Lower lobe of right lung (tissue), 2 donors: ENCODE results near the gene TIMD4. TPM values are rescaled to one million over a fixed set of nuclear protein-coding genes. Genes with fewer than 3 reads are reported as not detected.
"Not testable (repeated sequence)": the region's sequence is repeated elsewhere in the genome, so short reads cannot be mapped to it uniquely, and the experiment has no call there.

ENCODE experiments used
- ATAC-seq, 2 donors: fragments of 200-7000 bp; cut with Tn5 transposase; one replicate each; pipeline ENCODE4 v1.9.1; 2020 to 2022; ENCODE audit warnings: mild to moderate bottlenecking in 2 of 2, moderate library complexity in 2 of 2
- DNase-seq: peaks from one replicate; pipeline ENCODE4 v3.0.0-alpha.2; 2020
- H3K27ac ChIP-seq: fragments of 200-600 bp; one replicate; pipeline ENCODE4 v1.8.0; 2022
- H3K27me3 ChIP-seq: fragments of 200-600 bp; one replicate; pipeline ENCODE4 v1.8.0; 2022; ENCODE audit warnings: low read depth
- H3K36me3 ChIP-seq: fragments of 200-600 bp; one replicate; pipeline ENCODE4 v1.8.0; 2022; ENCODE audit warnings: mild to moderate bottlenecking
- H3K4me1 ChIP-seq: fragments of 200-600 bp; one replicate; pipeline ENCODE4 v1.8.0; 2022
- H3K4me3 ChIP-seq: fragments of 200-600 bp; one replicate; pipeline ENCODE4 v1.8.0; 2022; ENCODE audit warnings: mild to moderate bottlenecking
- H3K9me3 ChIP-seq: fragments of 200-600 bp; one replicate; pipeline ENCODE4 v1.8.0; 2022
- intact Hi-C: fragments of 100-400 bp; cut with DNase I; formaldehyde crosslinking; loops from one replicate; pipeline ENCODE4 v1.11.0; 2022
- total RNA-seq: library from RNA; stranded (reverse); fragmentation: NEBNext Ultra II Directional; extraction: Animal tissue kit (Norgen Biotek cat#: 25700); gene quantifications from one replicate; pipeline ENCODE4 v1.2.1, GENCODE V29; 2021
- TF ChIP-seq, protein P1 (sequence below): fragments of 200-600 bp; IDR thresholded peaks from one replicate; pipeline ENCODE4 v1.8.0; 2022; ENCODE audit warnings: antibody characterized with exemption, mild to moderate bottlenecking
- donor health status: DM: no; HTN: yes; CAD: no; lungs with severe emphysema.

The TIMD4 gene
- total RNA-seq, 1 donor from 2014 or later = not detected

DNA sequence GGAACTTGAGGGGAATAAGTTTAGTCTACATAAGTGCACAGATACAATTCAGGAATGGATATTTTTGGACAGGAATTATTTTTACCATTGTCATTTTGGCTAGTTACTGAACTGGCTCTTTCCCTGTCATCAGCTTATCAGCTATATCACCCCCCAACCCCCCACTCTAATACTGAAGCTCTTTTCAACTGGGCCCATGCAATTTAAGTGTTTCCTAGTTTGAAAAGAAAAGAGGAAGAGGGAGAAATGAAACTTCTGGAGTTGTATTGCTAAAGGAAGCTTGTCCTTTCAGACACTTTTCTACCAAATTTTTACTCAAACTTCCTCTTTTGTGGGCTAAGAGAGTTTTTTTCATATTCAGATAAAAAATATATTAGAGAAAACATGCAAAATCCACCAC, 18.5 kb upstream of the TIMD4 start:
- Histone ChIP-seq H3K36me3 (no peaks in the 10 kb centered on the region), H3K4me1 (no peaks in the 10 kb centered on the region), H3K27ac (no peak overlapping the region), H3K27me3 (no peaks in the 10 kb centered on the region), H3K9me3 (no peaks in the 10 kb centered on the region), H3K4me3 (no peak overlapping the region)
- no peak for DNase-seq
- TF ChIP-seq, protein P1, sequence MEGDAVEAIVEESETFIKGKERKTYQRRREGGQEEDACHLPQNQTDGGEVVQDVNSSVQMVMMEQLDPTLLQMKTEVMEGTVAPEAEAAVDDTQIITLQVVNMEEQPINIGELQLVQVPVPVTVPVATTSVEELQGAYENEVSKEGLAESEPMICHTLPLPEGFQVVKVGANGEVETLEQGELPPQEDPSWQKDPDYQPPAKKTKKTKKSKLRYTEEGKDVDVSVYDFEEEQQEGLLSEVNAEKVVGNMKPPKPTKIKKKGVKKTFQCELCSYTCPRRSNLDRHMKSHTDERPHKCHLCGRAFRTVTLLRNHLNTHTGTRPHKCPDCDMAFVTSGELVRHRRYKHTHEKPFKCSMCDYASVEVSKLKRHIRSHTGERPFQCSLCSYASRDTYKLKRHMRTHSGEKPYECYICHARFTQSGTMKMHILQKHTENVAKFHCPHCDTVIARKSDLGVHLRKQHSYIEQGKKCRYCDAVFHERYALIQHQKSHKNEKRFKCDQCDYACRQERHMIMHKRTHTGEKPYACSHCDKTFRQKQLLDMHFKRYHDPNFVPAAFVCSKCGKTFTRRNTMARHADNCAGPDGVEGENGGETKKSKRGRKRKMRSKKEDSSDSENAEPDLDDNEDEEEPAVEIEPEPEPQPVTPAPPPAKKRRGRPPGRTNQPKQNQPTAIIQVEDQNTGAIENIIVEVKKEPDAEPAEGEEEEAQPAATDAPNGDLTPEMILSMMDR = no peak
- intact Hi-C loops = no loop called here
- no peak for ATAC-seq

DNA sequence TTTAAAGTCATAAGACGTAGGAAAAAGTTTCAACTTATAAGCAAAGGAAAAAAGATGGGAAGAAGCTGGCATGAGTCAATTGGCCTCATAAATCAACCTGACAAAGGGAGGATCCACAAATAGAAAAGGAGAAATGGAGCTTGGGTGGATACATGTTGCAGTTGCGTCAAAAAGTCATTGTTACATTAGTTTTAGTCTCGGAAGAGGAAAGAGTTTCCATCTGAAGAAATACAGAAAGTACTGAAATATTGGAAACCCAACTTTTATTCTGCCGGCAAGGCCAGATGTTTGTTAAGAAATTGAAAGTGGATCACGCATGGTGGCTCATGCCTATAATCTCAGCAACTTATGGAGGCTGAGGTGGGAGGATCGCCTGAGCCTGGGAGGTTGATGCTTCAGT, 11.3 kb upstream of the TIMD4 start:
- TF ChIP-seq, protein P1 = no peak
- DNase-seq (no peak), ATAC-seq (no peak)
- Histone ChIP-seq H3K36me3 (no peaks in the 10 kb centered on the region), H3K9me3 (no peaks in the 10 kb centered on the region), H3K27me3 (no peaks in the 10 kb centered on the region), H3K27ac (no peak overlapping the region), H3K4me1 (no peaks in the 10 kb centered on the region), H3K4me3 (no peak overlapping the region)
- intact Hi-C loops = no loop called here

DNA sequence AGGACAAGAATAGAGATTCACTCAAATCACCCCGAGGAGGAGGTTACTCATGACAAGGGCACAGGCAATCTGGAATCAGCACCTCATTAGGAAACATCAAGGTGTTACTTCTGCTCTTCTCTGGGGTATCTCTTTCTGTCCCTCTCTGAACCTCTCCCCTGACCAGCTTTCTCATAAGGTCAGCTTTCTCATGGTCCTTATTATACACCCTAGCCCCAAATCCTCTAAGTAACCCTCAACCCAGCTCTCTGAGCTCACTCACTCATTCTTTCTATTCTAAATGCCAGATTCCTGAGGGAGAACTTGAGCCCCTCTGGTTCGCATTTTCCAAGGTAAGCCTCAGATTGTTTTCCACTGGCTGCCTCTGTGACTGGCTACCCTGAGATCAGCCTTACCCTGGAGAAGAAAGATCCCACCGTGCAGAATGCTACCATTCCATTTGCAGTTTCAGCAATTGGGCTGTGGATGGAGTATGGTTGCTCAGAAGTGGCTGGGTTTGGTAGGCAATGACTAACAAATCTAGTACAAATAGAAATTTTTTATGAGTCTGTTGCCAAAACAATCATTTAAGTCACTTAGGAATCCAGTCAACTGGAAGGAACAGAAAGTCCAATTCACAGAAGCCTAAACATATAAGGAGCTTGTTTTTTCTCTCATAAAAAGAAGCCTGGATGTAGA, 9.0 kb upstream of the TIMD4 start:
- ATAC-seq = no peak
- intact Hi-C loops = no loop called here
- no peaks in the 10 kb centered on the region for H3K27me3 ChIP-seq
- no peaks in the 10 kb centered on the region for H3K36me3 ChIP-seq
- no peak for DNase-seq
- H3K27ac ChIP-seq = no peak overlapping the region
- H3K4me1 ChIP-seq = no peaks in the 10 kb centered on the region
- TF ChIP-seq, protein P1 = no peak
- H3K4me3 ChIP-seq = no peak overlapping the region
- H3K9me3 ChIP-seq = no peaks in the 10 kb centered on the region

DNA sequence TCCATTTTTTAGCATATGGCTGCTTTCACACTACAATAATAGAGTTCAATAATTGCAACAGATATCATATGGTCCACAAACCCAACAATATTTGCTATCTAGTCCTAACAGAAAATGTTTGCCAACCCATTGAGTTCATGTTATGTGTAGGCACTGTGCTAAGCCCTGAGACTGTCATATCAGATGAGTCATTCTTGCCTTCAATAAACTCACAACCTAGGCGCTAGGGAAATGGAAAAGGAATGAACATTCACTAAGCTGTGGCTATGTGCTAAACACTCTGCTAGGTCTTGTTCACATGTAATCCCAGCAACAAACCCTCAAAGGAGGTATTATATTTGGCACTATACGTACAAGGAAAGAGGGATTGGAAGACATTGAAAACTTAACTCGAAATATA, 8.4 kb upstream of the TIMD4 start:
- intact Hi-C loops = no loop called here

DNA sequence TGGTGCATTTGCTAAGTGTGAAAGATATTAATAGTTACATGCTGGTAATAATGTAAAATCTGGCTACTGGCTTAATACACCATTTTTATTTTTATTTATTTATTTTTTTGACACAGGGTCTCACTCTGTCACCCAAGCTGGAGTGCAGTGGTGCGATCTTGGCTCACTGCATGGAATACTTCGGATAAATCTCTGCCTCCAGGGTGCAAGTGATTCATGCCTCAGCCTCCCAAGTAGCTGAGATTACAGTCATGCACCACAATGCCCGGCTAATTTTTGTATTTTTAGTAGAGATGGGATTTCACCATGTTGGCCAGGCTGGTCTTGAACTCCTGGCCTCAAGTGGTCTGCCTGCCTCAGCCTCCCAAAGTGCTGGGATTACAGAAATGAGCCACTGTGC, 4.4 kb upstream of the TIMD4 start:
- ATAC-seq, H3K4me3 ChIP-seq, H3K27ac ChIP-seq, H3K36me3 ChIP-seq, H3K27me3 ChIP-seq, H3K4me1 ChIP-seq, DNase-seq, H3K9me3 ChIP-seq, intact Hi-C loops: not testable (repeated sequence)

More for the DNA sequence above, 8.4 kb upstream of the TIMD4 start:
- Histone ChIP-seq H3K36me3 (no peaks in the 10 kb centered on the region), H3K27ac (no peak overlapping the region), H3K4me1 (no peaks in the 10 kb centered on the region), H3K27me3 (no peaks in the 10 kb centered on the region), H3K9me3 (no peaks in the 10 kb centered on the region), H3K4me3 (no peak overlapping the region)
- TF ChIP-seq, protein P1 = no peak
- ATAC-seq = no peak
- DNase-seq = no peak

DNA sequence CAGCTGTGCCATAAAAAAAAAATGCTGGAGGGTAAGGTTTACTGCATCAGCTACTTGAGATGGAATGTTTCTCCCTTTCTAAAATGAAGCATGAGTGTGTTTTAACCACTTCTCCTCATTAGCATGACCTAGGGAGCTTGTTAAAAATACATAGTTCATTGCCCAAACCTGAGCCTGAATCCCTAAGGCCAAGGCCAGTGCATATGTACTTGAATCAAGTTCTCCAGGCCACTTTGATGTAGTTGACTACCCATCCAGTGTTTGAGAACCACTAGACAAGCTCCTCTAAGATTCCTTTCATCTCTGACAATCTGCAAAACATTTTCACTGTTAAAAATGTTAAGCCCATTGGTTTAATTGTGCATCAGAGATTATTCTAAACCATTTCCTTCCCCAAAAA, 6.7 kb downstream of the TIMD4 start:
- TF ChIP-seq, protein P1 = no peak
- intact Hi-C loops = no loop called here
- Histone ChIP-seq H3K36me3 (no peaks in the 10 kb centered on the region), H3K27ac (no peak overlapping the region), H3K27me3 (no peaks in the 10 kb centered on the region), H3K4me3 (no peak overlapping the region), H3K4me1 (no peaks in the 10 kb centered on the region), H3K9me3 (no peaks in the 10 kb centered on the region)
- DNase-seq (no peak), ATAC-seq (no peak)
